HG02884 (cell line): Measurements from ENCODE around the gene SEMA4D.
A peak's percentile ranks its signal among the peaks of the same experiment; 100 is the strongest.

Experiments
- ATAC-seq: cut with Tn5 transposase; IDR thresholded peaks from one replicate; pipeline ENCODE4 v1.9.1; 2021; ENCODE audit warnings: mild to moderate bottlenecking, moderate library complexity; ENCODE audit not compliant: unreplicated experiment

SEMA4D gene, protein sequence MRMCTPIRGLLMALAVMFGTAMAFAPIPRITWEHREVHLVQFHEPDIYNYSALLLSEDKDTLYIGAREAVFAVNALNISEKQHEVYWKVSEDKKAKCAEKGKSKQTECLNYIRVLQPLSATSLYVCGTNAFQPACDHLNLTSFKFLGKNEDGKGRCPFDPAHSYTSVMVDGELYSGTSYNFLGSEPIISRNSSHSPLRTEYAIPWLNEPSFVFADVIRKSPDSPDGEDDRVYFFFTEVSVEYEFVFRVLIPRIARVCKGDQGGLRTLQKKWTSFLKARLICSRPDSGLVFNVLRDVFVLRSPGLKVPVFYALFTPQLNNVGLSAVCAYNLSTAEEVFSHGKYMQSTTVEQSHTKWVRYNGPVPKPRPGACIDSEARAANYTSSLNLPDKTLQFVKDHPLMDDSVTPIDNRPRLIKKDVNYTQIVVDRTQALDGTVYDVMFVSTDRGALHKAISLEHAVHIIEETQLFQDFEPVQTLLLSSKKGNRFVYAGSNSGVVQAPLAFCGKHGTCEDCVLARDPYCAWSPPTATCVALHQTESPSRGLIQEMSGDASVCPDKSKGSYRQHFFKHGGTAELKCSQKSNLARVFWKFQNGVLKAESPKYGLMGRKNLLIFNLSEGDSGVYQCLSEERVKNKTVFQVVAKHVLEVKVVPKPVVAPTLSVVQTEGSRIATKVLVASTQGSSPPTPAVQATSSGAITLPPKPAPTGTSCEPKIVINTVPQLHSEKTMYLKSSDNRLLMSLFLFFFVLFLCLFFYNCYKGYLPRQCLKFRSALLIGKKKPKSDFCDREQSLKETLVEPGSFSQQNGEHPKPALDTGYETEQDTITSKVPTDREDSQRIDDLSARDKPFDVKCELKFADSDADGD

DNA sequence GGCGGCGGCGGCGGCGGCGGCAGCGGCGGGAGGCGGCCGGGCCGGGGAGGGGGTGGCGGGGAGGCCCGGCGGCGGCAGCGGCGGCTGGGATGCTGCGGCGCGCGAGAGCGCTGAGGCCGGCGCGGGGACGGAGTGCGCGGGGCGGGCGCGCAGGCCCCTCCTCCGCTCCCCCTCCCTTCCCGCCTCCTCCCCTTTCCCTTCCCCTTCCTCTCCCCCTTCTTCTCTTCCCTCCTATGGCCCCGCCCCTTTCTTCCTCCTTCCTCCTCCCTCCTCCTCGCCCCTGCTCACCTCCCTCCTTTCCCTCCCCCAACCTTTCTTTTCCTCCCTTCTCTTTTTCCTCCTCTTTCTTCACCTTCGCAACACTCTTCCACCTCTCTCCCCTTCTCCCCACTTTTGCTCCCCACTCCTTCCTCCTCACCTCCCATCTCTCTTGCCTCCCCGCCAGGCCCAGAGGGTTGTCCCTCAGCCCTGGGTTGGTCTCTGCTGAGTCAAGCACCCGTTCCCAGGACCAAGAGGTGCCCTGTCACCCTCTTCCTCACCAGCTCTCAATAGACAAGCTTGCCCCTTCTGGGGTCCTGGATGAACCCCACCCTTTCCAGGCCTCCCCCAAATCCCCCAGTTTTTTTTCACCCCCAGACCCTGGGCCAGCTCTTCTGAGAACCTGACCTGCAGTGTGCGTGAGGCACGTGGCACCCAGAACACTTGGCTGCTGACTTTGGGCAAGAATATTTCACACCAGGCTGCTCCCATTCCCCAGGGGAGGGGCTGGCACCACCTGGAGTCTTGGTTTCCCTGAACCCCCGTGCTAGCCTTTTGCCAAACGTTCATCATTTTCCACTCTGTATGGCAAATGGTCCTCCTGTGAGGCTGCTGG lies at the start of gene SEMA4D:
SEMA4D (minus strand) TSS at position 136 of the 874 bp plus-strand sequence. CDS start 92,657 bp downstream, outside the sequence.
- ATAC-seq, result no peak

DNA sequence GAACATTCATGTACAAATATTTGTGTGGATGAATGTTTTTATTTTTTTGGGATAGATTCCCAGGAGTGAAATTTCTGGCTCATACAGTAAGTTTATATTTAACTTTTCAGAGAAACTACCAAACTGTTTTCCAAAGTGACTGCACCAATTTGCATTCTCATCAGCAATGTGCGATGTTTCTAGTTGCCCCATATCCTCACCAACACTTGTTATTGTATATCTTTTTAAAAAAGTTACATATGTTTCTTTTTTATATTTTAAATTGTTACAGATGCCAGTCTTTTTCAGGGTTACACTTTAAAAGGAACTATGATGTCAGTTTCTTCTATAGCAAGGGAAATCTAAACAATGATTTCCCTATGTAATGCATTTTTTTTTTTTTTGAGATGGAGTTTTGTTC lies 49.1 kb upstream of the SEMA4D start:
- ATAC-seq, result no peak

DNA sequence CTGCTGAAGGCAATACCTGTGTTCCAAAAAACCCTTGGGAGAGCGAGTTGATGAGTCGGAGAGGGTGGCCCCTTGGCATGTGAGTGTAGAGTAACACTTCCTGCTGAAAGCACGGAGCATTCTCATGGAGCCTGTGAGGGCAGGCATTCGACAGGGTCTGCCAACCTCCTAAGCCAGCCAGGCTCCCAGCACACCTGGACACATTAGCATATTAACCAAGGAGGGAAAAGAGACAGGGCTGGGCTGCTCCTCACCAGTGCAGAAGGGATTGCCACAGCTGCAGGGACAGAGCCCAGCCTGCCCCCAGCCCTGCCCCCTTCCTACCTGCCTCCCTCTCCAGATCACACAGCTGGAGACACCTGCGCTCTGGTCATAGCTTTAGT lies 46.4 kb upstream of the SEMA4D start:
- no peak for ATAC-seq

DNA sequence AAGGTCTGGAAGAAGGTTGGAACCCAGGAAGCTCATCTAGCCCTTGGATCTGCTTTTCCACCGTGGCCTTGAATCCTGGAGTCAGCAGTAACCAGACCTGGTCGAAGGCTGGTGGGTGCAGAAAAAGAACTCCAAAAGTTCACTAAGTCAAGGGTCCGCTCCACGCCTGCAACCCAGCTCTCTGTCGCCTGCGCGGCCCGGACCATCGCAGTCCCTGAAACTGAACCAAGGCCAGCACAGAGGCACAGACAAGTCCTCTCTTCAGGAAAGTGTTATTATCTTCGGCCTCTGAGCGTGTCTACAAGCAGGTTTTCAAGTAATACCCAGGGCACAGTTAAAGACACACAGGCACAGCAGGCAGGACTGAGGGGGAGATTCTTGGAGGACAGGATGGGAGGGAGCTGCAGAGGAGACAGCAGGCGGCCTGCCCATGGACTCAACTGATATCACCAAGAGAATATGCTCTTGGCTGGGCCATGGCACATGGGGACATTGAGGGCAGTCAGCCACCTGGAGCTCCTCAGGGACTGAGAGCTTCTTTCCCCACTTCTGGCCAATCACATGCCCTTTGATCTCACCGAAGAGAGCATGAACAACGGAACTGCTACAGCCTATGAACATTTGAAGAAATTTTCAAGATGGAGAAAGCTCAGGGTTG lies 45.8 kb upstream of the SEMA4D start:
- ATAC-seq, result no peak

DNA sequence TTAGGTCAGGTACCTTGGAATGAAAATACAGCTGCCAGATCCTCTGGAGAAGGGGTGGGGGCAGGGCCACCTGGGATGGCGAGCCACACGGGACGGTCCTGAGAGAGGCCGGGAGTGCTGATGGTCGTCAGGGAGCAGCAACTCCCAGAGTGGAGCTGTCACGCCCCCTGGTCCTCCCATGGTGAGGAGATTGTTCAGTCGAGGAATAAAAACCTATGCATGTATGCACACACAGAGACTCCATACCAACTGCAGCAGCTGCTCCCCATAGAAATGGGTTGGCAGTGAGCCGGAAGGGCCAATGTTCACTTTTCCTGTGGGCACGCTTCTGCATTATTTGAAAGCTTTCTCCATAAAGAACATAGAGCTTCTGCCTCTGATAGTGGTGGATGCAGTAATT lies 45.2 kb upstream of the SEMA4D start:
- ATAC-seq, result no peak

DNA sequence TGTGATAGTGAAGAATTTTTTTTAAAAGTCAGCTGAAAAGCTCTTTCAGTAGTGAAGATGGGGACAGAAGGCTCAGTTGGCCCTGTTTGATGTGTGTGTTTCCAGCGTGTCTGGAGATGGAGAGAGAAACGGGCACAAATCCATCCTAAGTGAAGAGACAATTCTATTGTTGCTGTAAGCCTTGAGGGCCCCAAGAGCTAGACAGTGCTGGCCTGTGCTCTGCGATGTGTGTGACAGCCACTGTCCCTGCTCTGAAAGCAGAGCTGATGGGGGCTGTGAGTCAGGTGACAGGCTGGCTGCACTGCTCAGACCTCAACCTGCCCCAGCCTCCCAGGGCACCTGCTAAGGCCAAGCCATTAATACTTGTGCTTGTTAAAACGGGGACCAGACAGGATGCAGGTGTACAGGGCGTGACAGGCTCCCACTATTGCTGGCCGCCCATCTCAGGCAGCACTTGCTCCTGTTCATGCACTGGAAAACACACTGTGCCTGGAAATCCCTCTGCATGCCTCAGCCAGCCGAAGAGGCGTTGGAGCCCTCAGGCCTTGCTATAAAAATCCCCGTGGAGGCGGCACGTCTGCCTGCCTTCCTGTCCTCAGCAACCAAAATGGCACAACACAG lies 44.6 kb upstream of the SEMA4D start:
- peak; percentile 63 for ATAC-seq

DNA sequence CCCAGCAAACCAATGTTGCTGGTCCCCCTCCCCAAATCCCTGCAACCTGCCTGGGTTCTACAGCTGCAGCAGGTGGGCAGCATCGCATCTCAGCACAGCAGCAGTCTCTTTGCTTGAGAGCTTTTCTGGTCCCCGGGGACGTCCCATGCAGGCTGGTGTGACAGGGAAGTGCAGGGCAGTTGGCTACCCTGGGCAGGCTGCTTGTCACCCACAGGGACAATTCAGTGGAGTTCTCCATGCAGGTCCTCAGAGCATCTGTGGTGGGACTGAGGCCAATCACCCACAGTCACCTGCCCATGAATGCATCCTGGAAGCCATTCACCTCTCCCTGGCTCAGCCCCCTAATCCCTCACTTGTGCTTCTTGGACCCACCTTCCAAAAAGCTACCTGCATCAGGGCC lies 43.9 kb upstream of the SEMA4D start:
- no peak for ATAC-seq

DNA sequence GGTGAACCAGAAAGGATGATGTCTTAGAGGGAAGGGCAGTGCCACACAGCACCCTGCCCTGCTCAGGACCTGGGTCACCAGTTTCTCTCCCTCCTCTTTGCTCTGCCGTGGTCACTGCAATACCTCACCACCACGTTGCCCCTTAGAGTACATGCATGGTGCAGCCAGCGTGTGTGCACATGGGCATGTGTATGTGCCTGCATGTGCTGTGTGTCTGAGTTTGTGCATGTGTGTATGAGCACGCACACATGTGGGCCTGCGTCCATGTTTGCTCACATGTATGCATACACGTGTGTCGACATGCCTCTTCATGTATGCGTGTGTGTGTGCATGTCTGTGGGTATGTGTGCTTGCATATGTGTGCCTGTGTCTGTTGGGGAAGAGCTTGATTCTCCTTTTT lies 41.5 kb upstream of the SEMA4D start:
- no peak for ATAC-seq

DNA sequence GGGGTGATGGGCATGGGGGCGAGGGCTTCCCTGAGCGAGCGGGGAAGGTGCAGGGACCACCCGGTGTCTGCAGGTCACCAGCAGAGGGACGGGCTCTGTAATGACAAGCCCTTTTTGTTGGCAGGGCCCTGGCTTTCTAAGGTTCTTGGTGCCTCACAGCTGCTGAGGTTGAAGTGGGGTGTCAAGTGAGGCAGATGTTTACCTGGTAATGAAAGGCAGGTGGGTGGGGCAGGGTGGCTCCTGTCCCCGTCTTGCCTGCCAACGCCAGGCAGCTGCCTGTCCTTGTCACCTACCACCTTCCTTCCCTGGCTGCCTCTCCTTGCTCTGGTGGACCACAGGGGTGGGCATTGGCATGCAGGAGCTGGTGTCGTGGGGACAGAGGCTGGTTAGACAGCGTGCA lies 41.0 kb upstream of the SEMA4D start:
- no peak for ATAC-seq

DNA sequence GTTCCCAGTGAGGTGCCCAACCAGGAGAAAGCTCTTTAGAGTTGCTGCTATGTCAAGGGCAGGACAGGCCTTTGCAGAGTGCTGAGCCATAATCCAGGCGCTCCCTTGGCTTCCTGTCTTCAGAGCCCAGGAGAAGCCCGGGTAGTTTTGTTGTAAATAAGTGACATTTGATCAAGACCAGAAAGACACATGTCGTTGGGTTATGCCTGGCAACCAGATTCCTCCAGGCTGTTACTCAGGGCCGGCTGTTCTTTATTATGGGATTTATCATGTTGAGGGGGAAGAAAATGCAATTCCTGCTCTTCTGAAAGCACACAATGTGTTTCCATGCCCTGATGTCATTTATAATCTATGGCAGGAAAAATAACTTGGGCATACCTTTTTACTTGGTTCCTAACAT lies 39.3 kb upstream of the SEMA4D start:
- no peak for ATAC-seq

DNA sequence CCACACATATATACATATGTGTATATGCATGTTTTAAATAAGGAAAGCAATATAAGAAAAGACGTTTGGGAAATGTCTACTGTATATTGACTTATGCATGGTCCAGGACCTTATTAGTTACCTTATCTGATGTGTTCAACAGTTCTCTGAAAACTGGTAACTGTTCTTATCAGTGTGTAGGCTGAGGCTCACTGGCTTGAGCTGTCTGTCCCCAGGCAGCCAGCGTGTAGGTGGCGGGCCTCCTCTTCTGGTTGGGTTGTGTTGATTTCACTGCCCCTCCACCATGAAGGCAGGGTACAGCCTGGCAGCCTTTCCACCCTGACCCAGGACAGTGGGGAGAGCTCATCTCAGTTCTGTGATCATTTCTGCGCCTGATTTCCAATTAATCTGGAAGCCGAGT lies 38.7 kb upstream of the SEMA4D start:
- ATAC-seq, result no peak

DNA sequence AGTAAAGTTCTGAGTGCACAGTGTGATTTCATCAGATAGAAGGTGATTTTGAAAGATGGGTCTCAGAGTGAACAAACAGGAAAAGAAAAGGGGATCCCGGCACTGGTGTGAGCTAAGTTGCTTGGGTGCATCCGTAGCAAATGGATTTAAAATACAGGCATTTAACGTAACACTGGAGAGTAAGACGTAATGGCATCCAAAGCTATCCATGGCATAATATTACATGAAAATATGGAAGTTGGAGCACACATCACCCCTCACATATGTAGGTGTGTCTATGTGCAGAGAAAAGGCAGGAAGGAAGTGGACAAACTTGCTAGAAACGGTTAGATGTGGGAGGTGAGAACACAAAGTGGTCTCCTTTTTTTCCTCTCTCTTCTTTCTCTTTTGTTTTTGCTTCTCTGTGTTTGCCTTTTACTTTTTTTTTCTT lies 38.2 kb upstream of the SEMA4D start:
- ATAC-seq, result no peak

DNA sequence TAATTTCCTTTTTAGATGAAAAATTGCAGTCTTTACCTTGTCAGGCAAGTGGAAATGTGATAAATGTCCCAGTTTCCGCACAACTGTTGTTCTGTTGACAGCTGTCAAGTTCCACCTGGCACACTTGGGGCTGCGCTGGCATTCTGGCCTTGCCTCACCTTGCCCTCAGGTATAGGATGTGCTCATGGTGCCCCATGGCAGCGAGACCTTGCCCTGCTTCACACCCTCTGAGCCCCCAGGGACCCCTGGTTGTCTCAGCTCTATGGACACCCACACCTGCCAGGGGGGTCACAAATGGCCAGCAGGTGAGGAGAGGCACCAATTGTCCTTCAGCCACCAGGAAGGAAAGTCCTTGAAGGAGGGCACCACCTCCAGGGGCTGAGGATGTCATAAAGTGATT lies 37.5 kb upstream of the SEMA4D start:
- no peak for ATAC-seq

DNA sequence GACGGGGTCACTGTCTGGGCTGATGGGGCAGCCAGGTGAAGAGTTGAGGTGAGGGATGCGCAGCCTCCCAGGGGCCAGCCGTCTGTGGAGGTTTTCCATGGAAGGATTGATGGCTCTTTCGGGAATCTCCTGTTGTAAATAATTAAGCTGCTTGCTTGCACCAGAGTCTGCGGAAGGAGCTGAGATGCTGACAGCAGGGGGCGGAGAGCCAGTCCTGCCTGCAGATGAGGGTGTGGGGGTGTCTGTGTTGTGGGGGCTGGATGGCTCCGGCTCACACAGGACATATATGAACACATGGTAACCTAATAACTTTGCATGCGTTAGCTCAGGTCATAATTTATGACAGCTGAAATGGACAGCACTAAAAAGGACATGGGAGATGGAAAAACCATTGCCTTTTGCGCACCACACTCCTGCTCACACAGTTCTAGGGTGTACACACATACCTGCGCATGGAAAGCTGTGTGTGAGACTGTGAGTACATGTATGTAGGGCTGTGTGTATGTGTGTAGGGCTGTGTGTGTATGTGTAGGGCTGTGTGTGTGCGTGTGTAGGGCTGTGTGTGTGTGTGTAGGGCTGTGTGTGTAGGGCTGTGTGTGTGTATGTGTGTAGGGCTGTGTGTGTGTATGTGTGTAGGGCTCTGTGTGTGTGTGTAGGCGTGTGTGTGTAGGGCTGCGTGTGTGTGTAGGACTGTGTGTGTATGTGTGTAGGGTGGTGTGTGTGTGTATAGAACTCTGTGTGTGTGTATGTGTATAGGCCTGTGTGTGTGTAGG lies 36.8 kb upstream of the SEMA4D start:
- ATAC-seq, result no peak

DNA sequence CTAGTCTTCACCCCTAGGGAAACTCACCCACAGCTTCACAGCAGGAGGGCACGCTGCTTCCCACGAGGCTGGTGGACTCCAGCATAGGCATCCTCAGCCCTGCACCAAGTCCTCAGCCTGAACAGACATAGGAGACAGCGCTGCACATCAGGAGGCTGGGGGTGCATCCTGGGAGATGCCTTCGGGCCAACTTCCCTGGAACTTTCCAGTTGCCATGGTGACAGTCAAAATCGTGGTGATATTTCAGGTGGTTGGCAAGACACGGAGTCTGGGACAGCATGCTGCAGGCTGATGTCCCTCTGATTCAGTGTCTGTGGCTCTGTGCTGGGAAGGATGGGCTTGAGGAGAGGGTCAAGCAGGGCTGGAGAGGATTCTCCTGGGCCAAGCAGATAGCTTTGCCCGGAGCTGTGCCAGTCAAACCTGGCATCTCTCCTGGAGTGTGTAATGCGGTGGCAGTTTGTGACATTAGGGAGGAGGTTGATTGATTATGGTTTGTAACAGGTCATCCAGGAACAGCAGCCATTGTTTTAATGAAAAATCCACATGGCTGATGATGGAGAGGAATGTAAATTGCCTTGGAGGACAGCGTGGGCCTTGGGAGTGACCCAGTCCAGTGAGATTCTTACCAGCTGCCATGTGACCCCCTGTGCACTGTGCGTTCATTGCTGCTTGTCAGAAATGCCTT lies 35.6 kb upstream of the SEMA4D start:
- ATAC-seq, result no peak

DNA sequence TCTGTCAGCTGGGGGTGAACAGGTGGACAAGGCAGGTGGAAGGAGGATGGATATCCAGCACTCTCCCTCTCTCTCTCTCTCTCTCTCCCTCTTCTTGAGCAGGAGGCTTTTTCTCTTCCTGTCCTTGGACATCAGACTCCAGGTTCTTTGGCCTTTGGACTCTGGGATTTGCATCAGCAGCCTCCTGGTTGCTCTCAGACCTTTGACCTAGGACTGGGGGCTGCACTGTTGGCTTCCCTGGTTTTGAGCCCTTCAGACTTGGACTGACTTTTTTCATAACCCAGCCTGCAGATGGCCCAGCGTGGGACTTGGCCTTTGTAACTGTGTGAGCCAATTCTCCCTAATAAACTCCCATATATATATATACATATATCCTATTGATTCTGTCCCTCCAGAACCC lies 35.0 kb upstream of the SEMA4D start:
- no peak for ATAC-seq

DNA sequence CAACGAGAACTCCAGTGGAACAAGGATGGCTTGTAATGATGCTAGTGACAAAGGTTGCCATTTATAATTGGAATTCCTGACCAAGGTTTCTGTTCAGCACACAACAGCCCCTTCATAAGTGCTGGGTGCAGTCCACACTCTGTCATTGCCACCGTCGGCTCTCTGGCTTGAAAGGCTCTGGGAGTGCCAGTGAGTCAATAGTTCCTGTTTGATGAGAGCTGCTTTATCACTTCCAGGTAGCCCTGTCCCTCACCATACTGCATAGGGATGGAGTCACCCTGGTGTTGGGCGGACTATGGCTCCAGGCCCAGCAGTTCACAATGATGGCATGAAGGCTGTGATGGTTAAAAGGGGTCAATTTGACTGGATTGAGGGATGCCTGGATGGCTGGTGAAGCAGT lies 34.6 kb upstream of the SEMA4D start:
- ATAC-seq, result no peak

DNA sequence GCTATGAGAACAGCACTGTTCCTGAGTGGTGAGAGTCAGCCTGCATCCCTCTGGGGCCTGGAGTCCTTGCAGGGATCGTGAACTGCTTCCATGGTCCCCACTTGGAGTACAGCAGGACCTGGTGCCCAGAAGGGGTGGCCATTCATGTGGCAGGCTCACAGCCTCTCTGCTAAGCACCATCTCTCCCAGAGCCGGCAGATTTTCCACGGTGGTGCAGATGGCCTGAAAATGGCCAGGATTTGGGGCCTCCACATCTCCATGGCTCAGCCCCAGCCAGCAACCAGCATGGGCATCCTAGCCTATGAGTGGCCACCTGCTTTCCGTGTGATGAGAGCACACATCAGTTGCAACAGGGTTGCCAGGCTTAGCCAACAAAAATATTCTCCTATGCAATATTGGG lies 33.9 kb upstream of the SEMA4D start:
- ATAC-seq, result no peak

DNA sequence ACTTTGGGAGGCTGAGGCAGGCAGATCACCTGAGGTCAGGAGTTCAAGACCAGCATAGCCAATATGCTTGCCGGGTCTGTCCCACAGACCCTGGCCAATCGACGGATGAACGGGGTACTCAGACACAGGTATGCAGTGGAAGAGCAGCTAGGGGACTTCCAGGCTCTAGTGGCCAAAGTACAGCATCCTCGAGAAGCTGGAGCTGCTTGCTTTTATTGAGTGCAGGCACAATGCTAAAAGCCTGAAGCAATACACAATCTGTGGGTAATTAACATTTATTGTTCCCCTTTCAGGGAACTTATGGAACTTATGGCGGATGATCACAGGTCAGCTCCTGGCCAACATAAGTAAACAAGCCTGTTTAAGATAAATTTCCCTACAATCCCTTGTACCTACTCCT lies 32.8 kb upstream of the SEMA4D start:
- no peak for ATAC-seq
